Astrocyte (in vitro differentiated cells and primary cell): Measurements from ENCODE around the gene NRG3.

Source experiments
- EZH2 ChIP-seq: IDR thresholded peaks from 2 replicates; pipeline ENCODE4 v1.6.1; 2012; ENCODE audit warnings: mild to moderate bottlenecking, low read length, inconsistent platforms; ENCODE audit not compliant: insufficient read depth
- TF ChIP-seq, protein P1 (sequence below): IDR thresholded peaks from 2 replicates; pipeline ENCODE4 v1.5.1; 2011; ENCODE audit warnings: low read depth, mild to moderate bottlenecking, inconsistent platforms, low read length, moderate library complexity; ENCODE audit not compliant: insufficient read depth

DNA sequence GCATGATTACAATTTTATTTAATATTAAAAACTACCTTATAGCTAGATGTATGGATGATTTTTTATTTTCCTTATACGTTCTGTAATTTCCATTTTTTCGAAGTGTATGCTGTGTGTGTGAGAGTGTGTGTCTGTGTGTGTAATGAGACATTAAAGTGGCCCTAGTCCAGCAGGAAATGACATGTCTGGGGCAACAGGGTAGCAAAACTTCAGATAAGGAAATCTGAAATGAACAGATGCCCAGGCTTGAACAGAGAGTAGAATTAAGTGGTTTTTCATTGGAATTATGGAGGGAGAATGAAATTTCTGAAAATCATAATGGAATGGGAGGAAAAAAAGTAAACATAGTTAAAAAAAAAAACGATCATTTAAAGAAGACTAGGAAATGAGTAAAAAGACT lies 200.6 kb downstream of the NRG3 start:
- TF ChIP-seq, protein P1, sequence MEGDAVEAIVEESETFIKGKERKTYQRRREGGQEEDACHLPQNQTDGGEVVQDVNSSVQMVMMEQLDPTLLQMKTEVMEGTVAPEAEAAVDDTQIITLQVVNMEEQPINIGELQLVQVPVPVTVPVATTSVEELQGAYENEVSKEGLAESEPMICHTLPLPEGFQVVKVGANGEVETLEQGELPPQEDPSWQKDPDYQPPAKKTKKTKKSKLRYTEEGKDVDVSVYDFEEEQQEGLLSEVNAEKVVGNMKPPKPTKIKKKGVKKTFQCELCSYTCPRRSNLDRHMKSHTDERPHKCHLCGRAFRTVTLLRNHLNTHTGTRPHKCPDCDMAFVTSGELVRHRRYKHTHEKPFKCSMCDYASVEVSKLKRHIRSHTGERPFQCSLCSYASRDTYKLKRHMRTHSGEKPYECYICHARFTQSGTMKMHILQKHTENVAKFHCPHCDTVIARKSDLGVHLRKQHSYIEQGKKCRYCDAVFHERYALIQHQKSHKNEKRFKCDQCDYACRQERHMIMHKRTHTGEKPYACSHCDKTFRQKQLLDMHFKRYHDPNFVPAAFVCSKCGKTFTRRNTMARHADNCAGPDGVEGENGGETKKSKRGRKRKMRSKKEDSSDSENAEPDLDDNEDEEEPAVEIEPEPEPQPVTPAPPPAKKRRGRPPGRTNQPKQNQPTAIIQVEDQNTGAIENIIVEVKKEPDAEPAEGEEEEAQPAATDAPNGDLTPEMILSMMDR = no peak
- no peak for TF ChIP-seq EZH2
